ENCODE data around the gene METTL16. TPM values are rescaled to one million over a fixed set of nuclear protein-coding genes. Genes with fewer than 3 reads are reported as not detected.
"Not testable (repeated sequence)": the region's sequence is repeated elsewhere in the genome, so short reads cannot be mapped to it uniquely, and the experiment has no call there.

Gene METTL16
- total and polyA plus RNA-seq, 10 donors = 17.1 to 38.2 (median 27.8) TPM

DNA sequence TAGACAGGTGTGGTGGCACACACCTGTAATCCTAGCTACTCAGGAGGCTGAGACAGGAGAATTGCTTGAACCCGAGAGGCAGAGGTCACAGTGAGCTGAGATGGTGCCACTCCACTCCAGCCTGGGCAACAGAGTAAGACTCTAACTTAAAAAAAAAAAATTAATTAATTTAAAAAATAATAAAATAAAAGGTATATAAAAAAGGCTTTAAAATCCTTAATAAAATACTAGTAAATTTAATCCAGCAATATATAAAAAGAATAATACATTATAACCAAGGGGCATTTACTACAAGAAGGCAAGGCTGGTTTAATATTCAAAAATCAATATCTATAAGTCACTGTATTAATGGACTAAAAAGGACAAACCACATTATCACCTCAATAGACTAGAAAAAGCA lies 66.0 kb downstream of the METTL16 start:
- Histone ChIP-seq H3K27me3 (replicated peaks in 1 of 7) (no peaks in the 10 kb centered on the region), H3K27ac (no peak overlapping the region), H3K4me3 (no peak overlapping the region), H3K9me3 (peaks cover 0 to 11% (median 8%) of the 10 kb centered on the region in 8 donors), H3K4me1 (peaks cover 0 to 12% (median 0%) of the 10 kb centered on the region in 6 donors), H3K36me3 (peaks cover 0 to 29% (median 7%) of the 10 kb centered on the region in 6 donors)
- WGBS, 5 donors = 96 to 100% (median 100%) methylated on average over 1 of the region's 1 CpG
- TF ChIP-seq POLR2A (IDR thresholded peaks at IDR 0.05) = no peak
- no peak for TF ChIP-seq CTCF (IDR thresholded peaks at IDR 0.05 in 8 of 11, conservative IDR thresholded peaks at IDR 0.05 in 3 of 11)
- TF ChIP-seq POLR2AphosphoS5 (IDR thresholded peaks at IDR 0.05) = no peak
- intact Hi-C loops (cut with DNase I; ENCODE audit: low total_unique reads) = no loop called here
- DNase-seq = no peak

- Histone ChIP-seq H3K9me3 (peaks cover 0 to 11% (median 8%) of the 10 kb centered on the region in 8 donors), H3K27me3 (replicated peaks in 1 of 7) (no peaks in the 10 kb centered on the region), H3K4me1 (peaks cover 0 to 3% (median 0%) of the 10 kb centered on the region in 6 donors), H3K4me3 (no peak overlapping the region), H3K36me3 (peaks cover 0 to 42% (median 13%) of the 10 kb centered on the region in 6 donors), H3K27ac (no peak overlapping the region)
- TF ChIP-seq CTCF (IDR thresholded peaks at IDR 0.05 in 8 of 11, conservative IDR thresholded peaks at IDR 0.05 in 3 of 11) (no peak), POLR2AphosphoS5 (IDR thresholded peaks at IDR 0.05) (no peak), POLR2A (IDR thresholded peaks at IDR 0.05) (no peak)
- intact Hi-C loops (cut with DNase I; ENCODE audit: low total_unique reads) = no loop called here
- no peak for DNase-seq
- 93 to 99% (median 95%) methylated on average over 8 of the region's 8 CpGs for WGBS, 5 donors
These were observed 67.3 kb downstream of the METTL16 start for GRCh38 chr17:2444382-2444781.

- H3K27ac ChIP-seq = no peak overlapping the region
- peaks cover 0 to 64% (median 32%) of the 10 kb centered on the region in 6 donors for H3K36me3 ChIP-seq
- 71 to 84% (median 78%) methylated on average over 3 of the region's 3 CpGs for WGBS, 5 donors
- H3K27me3 ChIP-seq (replicated peaks in 1 of 7) = no peaks in the 10 kb centered on the region
- no peak for DNase-seq
- H3K4me1 ChIP-seq = peaks cover 0 to 12% (median 0%) of the 10 kb centered on the region in 6 donors
- H3K4me3 ChIP-seq = no peak overlapping the region
- H3K9me3 ChIP-seq = peaks cover 0 to 11% (median 8%) of the 10 kb centered on the region in 8 donors
- no peak for TF ChIP-seq CTCF (IDR thresholded peaks at IDR 0.05 in 8 of 11, conservative IDR thresholded peaks at IDR 0.05 in 3 of 11)
- TF ChIP-seq POLR2A (IDR thresholded peaks at IDR 0.05) = no peak
- TF ChIP-seq POLR2AphosphoS5 (IDR thresholded peaks at IDR 0.05) = no peak
- intact Hi-C loops (cut with DNase I; ENCODE audit: low total_unique reads) = no loop called here
These were observed 69.5 kb downstream of the METTL16 start for GRCh38 chr17:2442166-2442565.

DNA sequence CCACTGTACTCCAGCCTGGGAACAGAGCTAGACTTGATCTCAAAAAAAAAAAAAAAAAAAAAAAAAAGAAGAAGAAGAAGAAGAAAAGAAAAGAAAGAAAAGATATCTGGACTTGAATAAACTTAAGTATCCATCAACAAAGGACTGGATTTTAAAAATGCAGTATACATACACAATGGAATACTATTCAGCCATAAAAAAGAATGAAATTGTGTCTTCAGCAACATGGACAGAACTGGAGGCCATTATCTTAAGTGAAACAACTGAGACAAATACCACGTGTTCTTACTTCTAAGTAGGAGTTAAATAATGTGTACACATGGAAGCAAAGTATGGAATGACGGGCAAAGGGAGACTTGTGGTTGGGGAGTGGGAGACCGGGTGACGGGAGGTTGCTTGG lies 70.8 kb downstream of the METTL16 start:
- intact Hi-C loops (cut with DNase I; ENCODE audit: low total_unique reads) = no loop called here
- WGBS, 5 donors = 96 to 100% (median 97%) methylated on average over 4 of the region's 4 CpGs
- no peak for DNase-seq
- Histone ChIP-seq H3K4me1 (peaks cover 0 to 12% (median 0%) of the 10 kb centered on the region in 6 donors), H3K4me3 (no peak overlapping the region), H3K27ac (no peak overlapping the region), H3K27me3 (replicated peaks in 1 of 7) (no peaks in the 10 kb centered on the region), H3K36me3 (peaks cover 0 to 71% (median 44%) of the 10 kb centered on the region in 6 donors), H3K9me3 (peaks cover 0 to 4% (median 3%) of the 10 kb centered on the region in 8 donors)
- TF ChIP-seq POLR2AphosphoS5 (IDR thresholded peaks at IDR 0.05) = no peak
- TF ChIP-seq CTCF (IDR thresholded peaks at IDR 0.05 in 8 of 11, conservative IDR thresholded peaks at IDR 0.05 in 3 of 11) = no peak
- no peak for TF ChIP-seq POLR2A (IDR thresholded peaks at IDR 0.05)

DNA sequence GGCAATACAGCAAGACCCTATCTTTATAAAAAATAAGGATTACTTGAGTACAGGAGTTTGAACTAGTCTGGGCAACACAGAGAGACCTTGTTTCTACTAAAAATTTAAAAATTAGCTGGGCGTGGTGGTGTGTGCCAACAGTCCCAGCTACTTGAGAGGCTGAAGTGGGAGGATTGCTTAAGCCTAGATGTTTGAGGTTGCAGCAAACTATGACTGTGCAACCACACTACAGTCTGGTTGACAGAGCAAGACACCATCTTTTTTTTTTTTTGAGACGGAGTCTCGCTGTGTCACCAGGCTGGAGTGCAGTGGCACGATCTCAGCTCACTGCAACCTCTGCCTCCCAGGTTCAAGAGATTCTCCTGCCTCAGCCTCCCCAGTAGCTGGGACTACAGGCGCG lies 71.7 kb downstream of the METTL16 start:
- DNase-seq; H3K9me3 ChIP-seq; H3K27me3 ChIP-seq (replicated peaks in 1 of 7); intact Hi-C loops (cut with DNase I; ENCODE audit: low total_unique reads); H3K4me3 ChIP-seq: not testable (repeated sequence)
- WGBS, 5 donors = 59 to 94% (median 82%) methylated on average over 6 of the region's 6 CpGs
- Histone ChIP-seq H3K27ac (peak overlapping the region in 4 of 8 donors; percentile 58 to 76 (median 70)), H3K36me3 (peaks cover 0 to 71% (median 51%) of the 10 kb centered on the region in 6 donors), H3K4me1 (peaks cover 0 to 12% (median 0%) of the 10 kb centered on the region in 6 donors)
